ENCODE measurements around the gene HPSE2.

The HPSE2 gene

GRCh38 chr10:98469001-98469931 lies 766.4 kb downstream of the HPSE2 start:
- no peak for DNase-seq
- no peaks in the 10 kb centered on the region for H3K36me3 ChIP-seq
- H3K27me3 ChIP-seq (ENCODE audit: insufficient read depth, low read depth, severe bottlenecking): peaks cover 93% of the 10 kb centered on the region
- TF ChIP-seq, protein P1, sequence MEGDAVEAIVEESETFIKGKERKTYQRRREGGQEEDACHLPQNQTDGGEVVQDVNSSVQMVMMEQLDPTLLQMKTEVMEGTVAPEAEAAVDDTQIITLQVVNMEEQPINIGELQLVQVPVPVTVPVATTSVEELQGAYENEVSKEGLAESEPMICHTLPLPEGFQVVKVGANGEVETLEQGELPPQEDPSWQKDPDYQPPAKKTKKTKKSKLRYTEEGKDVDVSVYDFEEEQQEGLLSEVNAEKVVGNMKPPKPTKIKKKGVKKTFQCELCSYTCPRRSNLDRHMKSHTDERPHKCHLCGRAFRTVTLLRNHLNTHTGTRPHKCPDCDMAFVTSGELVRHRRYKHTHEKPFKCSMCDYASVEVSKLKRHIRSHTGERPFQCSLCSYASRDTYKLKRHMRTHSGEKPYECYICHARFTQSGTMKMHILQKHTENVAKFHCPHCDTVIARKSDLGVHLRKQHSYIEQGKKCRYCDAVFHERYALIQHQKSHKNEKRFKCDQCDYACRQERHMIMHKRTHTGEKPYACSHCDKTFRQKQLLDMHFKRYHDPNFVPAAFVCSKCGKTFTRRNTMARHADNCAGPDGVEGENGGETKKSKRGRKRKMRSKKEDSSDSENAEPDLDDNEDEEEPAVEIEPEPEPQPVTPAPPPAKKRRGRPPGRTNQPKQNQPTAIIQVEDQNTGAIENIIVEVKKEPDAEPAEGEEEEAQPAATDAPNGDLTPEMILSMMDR (IDR thresholded peaks at IDR 0.05; ENCODE audit: low read depth, low read length): no peak
- no peak overlapping the region for H3K4me3 ChIP-seq (ENCODE audit: low read depth, low read length)
- no peak overlapping the region for H3K27ac ChIP-seq
- peaks cover 2% of the 10 kb centered on the region for H3K9me3 ChIP-seq (ENCODE audit: severe bottlenecking)

- Histone ChIP-seq H3K27ac (no peak overlapping the region), H3K4me3 (ENCODE audit: low read depth, low read length) (peak overlapping the region; percentile 33), H3K9me3 (ENCODE audit: severe bottlenecking) (peaks cover 2% of the 10 kb centered on the region), H3K36me3 (no peaks in the 10 kb centered on the region), H3K27me3 (ENCODE audit: insufficient read depth, low read depth, severe bottlenecking) (peaks cover 94% of the 10 kb centered on the region)
- peak; percentile 60 for DNase-seq
- TF ChIP-seq, protein P1 (IDR thresholded peaks at IDR 0.05; ENCODE audit: low read depth, low read length): peak; percentile 89
Measured at GRCh38 chr10:98467506-98468318, 767.9 kb downstream of the HPSE2 start.

GRCh38 chr10:98466861-98467505 lies 768.7 kb downstream of the HPSE2 start:
- Histone ChIP-seq H3K27ac (no peak overlapping the region), H3K36me3 (no peaks in the 10 kb centered on the region), H3K9me3 (ENCODE audit: severe bottlenecking) (peaks cover 2% of the 10 kb centered on the region), H3K27me3 (ENCODE audit: insufficient read depth, low read depth, severe bottlenecking) (peaks cover 94% of the 10 kb centered on the region), H3K4me3 (ENCODE audit: low read depth, low read length) (no peak overlapping the region)
- TF ChIP-seq, protein P1 (IDR thresholded peaks at IDR 0.05; ENCODE audit: low read depth, low read length): no peak
- no peak for DNase-seq

GRCh38 chr10:98465866-98466265 lies 769.8 kb downstream of the HPSE2 start:
- DNase-seq: no peak
- H3K27ac ChIP-seq: no peak overlapping the region
- TF ChIP-seq, protein P1 (IDR thresholded peaks at IDR 0.05; ENCODE audit: low read depth, low read length): no peak
- peaks cover 2% of the 10 kb centered on the region for H3K9me3 ChIP-seq (ENCODE audit: severe bottlenecking)
- H3K36me3 ChIP-seq: no peaks in the 10 kb centered on the region
- H3K4me3 ChIP-seq (ENCODE audit: low read depth, low read length): no peak overlapping the region
- peaks cover 90% of the 10 kb centered on the region for H3K27me3 ChIP-seq (ENCODE audit: insufficient read depth, low read depth, severe bottlenecking)

DNA sequence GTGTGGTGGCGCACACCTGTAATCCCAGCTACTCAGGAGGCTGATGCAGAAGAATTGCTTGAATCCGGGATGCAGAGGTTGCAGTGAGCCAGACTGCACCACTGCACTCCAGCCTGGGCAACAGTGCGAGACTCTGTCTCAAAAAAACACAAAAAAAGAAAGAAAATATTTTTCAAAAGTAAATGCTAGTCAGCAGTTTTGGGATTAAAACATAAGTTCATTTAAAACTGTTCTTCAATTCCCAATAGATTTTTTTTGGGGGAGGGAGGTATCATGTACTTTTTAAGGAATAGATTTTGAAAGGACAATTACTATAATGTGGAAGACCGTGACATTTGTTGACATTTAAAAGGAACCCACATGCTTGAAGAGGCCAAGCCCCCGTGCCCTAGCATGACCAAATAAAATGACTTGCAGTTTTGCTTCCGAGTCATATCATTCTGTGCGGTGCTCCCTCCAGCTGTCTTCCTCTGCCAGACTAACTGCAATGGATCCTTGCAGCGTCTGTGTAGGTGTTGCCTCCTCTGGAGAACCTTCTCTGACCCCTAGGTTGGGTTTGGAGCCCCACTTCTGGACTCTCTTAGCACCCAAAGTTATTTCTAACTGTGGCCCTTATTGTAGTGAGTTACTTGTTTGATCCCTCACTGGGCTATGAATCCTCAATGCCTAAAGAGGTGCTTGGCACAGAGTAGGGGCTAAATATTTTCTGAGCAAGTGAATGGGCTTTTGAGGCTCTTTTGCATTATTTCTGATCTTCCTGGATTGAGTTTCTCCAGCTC lies 771.5 kb downstream of the HPSE2 start:
- H3K27me3 ChIP-seq (ENCODE audit: insufficient read depth, low read depth, severe bottlenecking): peaks cover 82% of the 10 kb centered on the region
- TF ChIP-seq, protein P1 (IDR thresholded peaks at IDR 0.05; ENCODE audit: low read depth, low read length): no peak
- no peak for DNase-seq
- no peak overlapping the region for H3K4me3 ChIP-seq (ENCODE audit: low read depth, low read length)
- H3K27ac ChIP-seq: no peak overlapping the region
- H3K9me3 ChIP-seq (ENCODE audit: severe bottlenecking): peaks cover 2% of the 10 kb centered on the region
- H3K36me3 ChIP-seq: no peaks in the 10 kb centered on the region

Measured in WERI-Rb-1 (cell line).